Stimulated activated CD8-positive, alpha-beta memory T cell treated with anti-CD3 and anti-CD28 coated beads, Interleukin-12 subunit alpha, Interleukin-12 subunit beta, amount 100 ng/mL, for 24 hours (primary cell): ENCODE results near the gene KLHL6.

Source experiments
- DNase-seq: peaks from one replicate; pipeline ENCODE4 v3.0.0-alpha.2; 2020; ENCODE audit errors: extremely low read depth

Gene KLHL6

DNA sequence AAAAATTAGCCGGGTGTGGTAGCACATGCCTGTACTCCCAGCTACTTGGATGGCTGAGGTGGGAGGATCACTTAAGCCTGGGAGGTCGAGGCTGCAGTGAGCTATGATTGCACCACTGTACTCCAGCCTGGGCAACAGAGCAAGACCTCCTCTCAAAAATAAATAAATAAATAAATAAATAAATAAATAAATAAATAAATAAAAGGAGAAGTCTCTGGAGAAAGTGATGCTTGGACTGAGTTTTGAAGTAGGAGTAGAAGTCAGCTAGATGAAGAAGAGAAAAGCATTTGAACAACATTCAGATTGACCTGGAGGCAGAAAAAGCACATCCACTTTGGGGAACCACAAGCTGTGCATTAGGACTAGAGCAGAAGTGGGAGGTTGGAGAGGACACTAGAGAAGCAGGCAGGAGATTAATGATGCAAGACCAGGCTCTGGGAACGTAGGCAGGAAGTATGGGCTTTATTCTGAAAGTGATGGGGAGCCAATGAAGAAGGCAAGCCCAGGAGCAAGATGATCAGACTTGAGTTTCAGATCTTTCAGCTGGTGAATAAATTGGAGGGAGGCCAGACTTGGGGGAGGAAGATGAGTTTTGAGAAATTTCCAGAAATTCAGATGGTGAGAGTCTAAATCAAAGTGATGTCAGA, 48.7 kb downstream of the KLHL6 start:
- no peak for DNase-seq

DNA sequence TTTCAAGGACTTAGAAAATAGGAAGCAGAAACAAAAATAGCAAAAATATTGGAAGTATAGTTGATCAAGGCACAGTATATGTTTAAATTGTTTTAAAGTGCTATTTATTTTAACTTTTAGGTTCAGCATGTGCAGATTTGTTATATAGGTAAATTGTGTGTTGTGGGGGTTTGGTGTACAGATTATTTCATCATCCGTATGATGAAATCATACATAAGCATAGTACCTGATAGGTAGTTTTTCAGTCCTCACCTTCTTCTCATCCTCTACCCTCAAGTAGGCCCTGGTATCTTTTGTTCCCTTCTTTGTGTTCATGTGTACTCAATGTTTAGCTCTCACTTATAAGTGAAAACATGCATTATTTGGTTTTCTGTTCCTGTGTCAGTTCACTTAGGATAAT, 50.9 kb downstream of the KLHL6 start:
- no peak for DNase-seq

DNA sequence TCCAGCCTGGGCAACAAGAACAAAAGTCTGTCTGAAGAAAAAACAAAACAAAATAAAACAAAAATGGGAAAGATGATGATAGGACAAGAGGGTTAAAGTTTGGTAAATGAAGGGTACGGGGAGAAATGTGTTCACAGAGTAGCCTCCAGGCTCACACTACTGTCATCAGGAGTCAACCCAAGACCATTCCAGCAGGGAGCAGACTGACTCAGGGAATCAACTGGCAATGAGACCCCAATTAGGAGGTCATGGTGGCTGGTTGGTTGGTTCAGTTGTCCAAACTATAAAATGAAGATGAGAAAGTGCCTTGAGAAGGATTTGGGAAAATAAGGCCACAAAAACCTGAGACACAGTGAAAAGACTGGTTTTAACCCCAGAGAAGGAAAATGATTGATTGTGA, 51.8 kb downstream of the KLHL6 start:
- no peak for DNase-seq

DNA sequence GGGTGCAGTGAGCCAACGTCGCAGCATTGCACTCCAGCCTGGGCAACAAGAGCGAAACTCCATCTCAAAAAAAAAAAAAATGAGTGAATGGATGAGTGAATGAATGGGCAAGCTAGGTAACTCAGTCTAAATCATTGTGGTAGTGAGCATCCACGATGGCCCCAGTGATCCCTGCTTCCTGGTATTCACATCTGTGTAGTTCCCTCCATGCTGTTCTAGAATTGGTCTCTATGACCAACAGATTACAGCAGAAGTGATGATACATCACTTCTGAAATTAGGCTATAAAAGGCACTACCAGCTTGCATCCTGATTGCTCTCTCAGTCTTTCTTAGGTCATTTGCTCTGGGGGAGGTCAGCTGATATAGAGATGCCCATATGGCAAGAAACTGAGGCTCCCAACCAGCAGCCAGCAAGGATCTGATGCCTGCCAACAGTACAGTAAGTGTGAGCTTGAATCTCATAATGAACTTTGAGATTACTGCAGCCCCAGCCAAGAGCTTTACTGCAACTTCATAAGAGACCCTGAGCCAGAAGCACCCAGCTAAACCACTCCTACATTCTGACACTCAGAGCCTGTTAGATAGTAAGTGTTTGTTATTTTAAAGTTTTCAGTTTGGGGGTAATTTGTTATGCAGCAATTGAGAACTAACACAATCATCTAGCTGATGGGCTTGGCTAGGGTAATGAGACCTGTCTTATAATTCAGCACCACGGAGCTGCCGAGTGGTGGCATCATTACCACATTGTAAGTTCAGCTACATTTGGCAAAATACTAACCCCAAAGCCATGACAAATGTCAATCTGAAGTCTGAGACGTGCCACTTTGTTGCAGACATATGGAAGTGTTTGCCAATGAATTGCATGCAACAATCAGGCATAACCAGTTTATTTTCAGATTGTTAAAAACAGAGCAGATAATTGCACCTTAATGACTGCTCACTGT, 53.0 kb downstream of the KLHL6 start:
- no peak for DNase-seq

DNA sequence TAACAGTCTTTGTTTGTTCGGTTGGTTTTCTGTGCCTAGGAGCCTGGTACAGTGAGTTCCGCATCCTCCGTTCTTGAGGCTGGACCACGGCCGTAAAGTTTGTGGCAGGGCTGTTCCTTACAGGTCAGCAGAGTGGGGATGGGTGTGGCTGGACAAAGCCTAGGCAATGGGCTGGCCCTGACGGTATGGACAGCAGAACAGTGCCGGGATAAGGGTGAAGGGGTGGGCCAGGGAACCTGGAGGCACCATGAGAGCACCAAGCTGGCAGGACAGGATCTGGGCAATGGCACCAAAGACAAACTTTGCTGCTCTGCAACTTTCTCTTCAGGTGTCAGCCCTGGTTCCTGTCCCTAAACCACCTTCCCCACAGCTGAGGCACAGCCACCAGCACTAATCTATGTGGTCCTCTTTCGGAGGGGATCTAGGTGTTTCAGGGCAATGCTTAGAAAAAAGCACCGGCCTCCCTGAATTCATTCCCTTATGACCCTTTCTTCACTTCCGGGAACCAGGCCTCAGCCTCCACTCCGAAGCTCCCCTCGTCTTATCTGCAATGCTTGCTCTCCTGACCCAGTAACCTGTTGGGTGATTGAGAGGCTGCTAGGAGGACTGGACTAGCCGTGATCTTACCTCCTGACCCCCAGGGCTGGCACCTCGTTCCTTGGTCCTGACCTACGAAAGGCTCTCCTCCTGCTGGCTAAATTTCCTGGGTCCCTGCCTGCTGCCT, 54.4 kb downstream of the KLHL6 start:
- DNase-seq, result no peak

DNA sequence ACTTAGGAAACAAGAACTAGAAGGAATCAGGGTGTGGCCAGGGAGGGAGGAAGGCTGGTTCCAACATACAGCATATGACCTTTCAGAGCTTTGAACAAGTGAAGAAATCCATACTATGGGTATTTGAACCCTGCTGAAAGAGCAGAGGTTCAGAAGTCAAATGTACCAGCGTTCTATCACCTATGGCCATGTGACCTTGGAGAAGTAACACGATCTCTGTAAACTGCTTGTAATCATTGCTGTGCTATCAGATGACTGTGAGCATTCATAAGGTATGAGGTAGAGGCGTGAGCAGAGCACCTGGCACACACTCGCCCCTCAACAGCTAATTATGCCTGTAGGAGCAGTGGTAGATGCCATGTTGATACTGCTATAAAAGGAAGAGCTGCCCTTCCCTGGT, 55.2 kb downstream of the KLHL6 start:
- no peak for DNase-seq

DNA sequence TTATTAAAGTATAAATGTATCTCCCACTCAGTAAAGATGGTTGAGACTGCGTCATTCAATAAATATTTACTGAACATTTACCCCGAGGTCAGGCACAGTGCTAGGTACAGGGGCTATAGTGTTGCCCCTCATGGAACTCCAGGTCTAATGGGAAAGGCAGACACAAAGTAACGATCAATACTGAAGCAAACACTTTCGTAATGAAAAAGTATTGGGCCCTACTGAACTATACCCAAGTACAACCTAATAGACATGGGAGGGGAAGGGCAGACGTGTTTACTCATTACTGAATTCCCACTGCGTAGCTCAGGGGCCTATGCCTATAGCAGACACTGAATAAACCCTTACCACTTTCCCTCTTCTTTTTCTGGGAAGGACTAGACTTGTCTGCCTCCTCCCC, 56.9 kb downstream of the KLHL6 start:
- DNase-seq, result no peak

DNA sequence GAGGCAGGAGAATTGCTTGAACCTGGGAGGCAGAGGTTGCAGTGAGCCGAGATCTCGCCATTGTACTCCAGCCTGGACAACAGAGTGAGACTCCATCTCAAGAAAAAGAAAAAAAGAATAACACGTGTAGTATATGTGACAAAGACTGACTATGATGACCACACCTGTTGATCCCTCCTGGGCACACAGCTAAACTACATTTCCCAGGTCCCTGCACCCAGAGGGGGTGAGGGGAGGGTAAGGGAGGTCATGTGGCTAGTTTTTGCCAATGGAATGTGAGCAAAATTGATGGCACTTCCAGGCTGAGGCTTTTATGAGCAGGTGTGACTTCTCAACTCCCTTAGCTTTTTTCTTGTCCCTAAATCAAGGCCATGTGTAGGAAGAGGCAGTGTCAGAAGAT, 58.2 kb downstream of the KLHL6 start:
- DNase-seq, result no peak

DNA sequence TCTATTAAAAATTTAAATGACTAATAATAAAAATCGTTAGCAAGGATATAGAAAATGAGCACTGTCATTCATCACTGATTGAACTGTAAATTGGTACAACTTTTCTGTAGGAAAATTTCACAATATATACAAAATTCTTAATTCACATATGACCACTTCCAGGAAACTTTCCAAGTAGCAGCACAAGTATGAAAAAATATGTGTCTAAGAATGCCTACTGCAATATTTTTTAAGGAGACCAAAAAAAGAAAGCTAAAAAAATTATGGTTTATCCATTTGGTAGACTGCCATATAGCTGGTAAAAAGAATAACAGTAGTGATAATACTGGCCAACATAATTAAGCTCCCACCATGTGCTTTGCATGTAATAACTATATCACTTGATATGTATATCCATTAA, 59.2 kb downstream of the KLHL6 start:
- DNase-seq, result no peak

DNA sequence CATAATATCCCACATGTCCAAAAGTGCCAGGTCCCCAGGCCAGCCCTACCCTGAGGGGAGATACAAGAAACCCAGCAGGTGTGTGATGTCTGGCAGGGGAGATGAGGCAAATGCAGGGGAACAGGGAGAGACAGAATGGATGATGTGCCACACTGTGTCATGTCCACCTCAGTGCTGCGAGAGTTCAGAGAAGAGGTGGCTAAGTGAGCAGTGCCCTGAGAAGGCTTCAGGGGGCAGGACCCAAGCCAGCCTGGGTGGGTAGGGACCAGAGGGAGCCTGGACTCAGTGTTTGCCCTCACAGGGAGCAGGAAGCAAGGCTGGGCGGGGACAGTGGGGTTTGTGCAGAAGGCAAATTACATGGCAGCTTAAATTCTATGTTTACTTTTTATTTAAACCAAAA, 61.2 kb downstream of the KLHL6 start:
- no peak for DNase-seq

DNA sequence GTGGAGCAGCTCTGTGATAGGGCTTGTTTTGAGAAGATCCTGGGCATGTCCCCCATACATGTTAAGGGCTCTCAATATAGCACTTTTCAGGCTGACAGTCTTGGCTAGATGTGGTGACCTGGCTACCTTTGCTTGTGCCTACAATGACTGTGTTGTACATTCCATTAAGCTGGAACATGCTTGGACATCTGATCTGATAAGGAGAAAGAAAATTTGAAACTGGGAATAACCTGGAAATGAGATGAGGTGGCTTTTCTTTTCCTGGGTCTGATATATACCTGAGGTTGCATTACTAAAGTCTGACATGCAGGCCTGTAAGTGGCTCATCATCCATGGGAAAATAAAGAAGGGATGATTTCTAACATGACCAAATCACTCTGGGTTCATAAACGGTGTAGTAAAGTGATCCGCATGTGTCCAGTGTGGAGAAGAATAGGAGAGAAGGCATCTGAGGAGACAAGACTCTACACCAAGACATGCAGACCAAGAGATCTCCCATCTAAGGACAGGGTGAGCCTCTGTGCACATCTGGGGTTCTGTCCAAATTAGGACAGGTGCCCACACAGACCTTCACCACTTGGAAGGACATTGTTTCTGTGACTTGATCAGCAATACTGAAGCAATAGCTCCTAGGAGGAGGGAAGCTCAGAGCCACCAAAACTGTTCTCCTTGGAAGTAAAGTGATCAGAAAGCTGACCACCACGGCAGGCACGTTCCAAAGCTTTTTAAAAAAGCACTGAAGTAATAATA, 62.0 kb downstream of the KLHL6 start:
- no peak for DNase-seq

DNA sequence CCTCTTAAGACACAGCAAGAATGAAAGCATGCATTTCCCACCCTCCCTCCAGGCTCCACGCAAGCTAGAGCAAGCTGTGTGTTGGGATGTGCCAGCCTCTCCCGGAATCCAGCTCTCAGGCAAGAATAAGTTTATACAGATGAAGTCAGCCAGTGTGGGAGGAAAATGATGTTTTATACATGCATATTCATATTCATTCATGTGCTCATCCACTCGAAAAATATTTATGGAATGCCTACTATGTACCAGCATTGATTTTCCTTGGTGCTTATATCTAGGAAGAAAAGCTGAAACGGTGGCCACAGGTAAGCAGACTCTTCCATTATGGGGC, 62.7 kb downstream of the KLHL6 start:
- DNase-seq, result no peak

DNA sequence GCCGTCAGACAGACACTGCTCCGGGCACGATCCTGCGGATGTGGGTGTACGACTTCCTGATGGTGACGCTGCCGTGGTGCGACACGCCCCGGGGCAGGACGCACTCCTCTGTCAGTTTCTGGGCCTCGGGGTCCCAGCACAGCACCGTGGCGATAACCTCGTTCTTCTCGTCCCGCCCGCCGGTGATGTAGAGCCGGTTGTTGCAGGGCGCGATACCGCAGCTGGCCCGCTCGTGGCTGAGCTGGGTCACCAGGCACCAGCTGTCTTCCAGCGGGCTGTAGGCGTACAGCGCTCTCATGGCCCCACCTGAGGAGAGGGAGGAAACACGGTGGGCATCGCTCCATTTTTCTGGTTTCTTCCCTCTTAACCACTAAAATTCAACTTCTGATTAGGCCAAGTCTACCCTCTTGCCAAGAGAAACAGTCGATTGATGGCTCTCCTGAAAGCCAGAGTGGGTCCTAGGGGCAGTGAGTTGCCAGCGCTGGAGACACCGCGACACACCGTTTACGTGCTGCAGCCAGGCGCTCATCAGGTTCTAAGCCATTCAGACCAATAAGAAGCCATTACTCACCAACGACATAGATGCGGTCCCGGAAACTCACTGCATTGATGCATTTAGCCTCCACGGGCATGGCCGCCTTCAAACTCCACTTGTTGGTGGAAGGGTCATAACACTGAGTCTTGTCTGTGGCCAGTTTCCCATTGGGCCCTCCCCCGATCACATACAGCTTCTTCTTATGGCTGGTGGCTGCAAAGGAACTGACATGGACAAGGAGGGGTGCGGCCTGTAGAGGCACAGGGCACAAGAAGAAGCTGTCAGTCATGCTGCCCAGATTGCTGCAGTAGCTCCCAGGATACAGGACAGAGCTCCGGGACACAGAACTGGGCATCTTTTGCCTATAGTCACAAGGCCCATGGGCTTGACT, 63.3 kb downstream of the KLHL6 start:
- no peak for DNase-seq

DNA sequence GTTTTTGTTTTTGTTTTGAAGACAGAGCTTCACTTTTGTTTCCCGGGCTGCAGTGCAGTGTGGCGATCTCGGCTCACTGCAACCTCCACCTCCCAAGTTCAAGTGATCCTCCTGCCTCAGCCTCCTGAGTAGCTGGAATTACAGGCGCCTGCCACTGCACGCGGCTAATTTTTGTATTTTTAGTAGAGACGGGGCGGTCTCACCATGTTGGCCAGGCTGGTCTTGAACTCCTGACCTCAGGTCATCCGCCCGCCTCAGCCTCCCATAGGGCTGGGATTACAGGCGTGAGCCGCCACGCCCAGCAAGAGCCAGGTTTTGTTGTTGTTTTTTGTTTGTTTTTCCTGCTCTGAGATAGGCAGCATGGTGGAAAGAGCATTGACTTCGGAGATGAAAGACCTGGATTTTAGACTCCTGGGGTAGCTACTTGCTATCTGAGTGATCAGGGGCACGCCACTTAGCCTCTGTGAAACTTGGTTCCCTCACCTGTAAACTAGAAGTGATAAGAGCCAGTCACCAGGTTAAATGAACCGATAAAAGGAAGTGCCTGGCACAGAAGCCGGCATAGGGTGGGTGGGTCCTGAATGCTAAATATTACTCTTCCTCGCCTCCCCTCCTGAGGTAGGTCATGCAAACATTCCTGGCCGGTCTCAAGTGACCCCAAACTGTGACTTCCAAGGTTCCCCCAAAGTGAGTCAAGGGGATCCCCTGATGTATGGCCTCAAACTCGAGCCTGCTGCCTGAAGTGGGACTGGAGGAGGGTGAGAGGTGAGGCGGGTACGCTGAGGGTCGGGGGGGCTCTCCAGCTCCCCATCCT, 64.2 kb downstream of the KLHL6 start:
- DNase-seq, result no peak

DNA sequence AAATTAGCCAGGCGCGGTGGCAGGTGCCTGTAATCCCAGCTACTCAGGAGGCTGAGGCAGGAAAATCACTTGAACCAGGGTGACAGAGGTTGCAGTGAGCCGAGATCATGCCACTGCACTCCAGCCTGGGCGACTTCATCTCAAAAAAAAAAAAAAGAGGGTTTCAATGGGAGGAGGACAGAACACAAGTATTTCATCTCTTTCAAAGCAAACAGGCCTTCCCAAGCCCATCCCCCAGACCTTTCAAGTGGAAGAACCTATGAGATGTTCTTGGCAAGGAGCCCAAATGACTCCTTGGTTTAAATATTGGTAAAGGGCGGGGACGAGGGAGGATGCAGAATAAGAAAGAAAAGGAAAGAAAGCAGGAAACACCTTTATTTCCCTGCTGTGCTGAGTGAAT, 64.9 kb downstream of the KLHL6 start:
- no peak for DNase-seq

DNA sequence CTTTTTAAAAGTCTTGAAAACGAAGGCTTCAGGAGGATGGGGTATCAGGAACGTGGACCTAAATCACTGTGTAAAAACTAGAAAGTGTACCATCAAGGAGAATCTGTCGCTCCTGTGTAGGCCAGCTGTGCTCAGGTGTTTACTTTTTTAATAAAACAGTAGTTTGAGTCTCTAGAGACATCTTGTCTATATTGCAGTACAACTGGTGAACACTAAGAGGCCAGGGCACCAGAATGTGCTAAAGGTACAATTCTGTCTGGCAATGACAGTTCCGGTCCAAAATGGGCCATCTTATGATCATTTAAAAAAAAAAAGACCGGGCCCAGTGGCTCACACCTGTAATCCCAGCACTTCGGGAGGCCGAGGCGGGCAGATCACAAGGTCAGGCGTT, 65.3 kb downstream of the KLHL6 start:
- no peak for DNase-seq

DNA sequence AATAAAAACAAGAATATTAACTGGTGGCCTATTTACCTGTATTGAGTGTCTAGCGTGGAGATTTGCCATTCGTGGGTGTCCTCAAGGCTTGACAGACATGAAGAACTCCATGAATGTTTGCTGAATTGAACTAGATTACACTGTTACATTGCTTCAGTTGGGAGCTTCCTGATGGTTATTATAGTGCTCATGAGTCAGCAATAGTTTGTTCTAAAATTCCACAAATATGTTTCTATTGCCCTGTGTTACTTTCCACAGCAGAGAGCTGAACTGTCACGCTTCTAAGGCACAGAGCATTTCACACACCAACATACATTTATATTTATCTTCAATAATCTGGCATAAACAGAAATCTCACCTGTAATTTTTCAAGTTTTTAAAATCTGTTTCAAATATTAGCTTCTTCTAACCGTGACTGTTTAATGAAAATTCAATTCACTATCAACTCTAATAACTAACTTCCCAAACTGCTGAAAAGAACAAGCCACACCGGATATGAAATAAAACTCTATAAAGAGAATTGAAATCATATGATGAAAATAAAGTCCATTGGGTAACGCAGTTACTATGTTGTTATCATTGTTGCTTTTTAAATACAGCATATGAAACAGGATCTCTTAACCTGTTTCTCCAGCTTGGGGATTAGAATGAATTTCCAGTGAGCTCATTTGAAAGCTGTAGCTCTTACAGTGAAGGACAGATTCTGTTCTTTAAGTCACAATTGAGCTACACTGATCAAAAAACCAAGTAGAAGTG, 65.9 kb downstream of the KLHL6 start:
- no peak for DNase-seq

DNA sequence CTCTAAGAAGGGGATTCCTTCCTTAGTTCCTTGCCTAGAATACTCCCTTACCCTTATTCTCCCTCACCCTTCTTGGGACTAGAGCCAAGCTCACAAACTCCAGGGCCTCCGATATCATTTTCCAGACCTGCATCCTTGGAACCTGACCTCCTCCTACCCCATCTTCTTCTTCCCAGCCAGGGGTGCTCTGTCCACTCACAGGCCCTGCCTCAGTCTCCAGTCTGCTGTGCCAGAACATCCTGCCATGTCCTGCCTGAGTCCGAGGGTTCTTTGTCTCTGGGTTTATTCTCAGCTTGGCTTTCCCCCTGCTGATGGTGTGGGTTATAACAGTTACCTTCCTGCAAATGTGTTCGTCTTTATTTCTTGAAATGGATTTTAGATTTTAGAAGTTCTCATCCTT, 67.2 kb downstream of the KLHL6 start:
- no peak for DNase-seq

DNA sequence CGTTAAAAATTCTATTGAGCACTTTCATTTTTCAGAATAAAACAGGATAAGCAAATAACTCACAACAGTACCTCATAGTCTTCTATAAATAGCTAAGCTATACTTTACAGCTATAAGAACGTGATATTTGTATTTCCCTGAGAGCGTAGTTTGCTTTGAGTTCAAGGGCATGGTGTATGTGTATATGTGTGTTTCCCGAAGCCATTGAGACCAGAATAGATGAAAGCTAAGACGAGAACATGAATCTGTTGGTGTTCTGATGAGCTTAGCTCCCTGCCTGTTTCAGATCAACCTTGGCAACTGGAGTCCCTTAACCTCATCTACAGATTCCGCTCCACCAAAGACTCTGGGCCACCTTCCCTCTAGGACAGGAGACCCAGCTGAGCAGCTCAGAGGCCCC, 67.6 kb downstream of the KLHL6 start:
- no peak for DNase-seq
